Chondrocyte (in vitro differentiated cells): Measurements from ENCODE around the gene HMBS. TPM values are rescaled to one million over a fixed set of nuclear protein-coding genes. Genes with fewer than 3 reads are reported as not detected.

ENCODE experiments used
- DNase-seq: peaks from one replicate; pipeline ENCODE4 v3.0.0; 2021; ENCODE audit warnings: mixed read lengths, low spot score
- H3K27ac Mint-ChIP-seq: one replicate; pipeline ENCODE4 v1.8.0; 2021; ENCODE audit warnings: mild to moderate bottlenecking, moderate library complexity, mixed read lengths; ENCODE audit not compliant: unreplicated experiment
- H3K27me3 Mint-ChIP-seq: 2 replicates; pipeline ENCODE4 v1.8.0; 2021; ENCODE audit warnings: low read depth, mixed read lengths
- H3K36me3 Mint-ChIP-seq: 2 replicates; pipeline ENCODE4 v1.8.0; 2021; ENCODE audit warnings: low read depth, mixed read lengths
- H3K4me1 Mint-ChIP-seq: 2 replicates; pipeline ENCODE4 v1.8.0; 2021; ENCODE audit warnings: low read depth, mild to moderate bottlenecking, mixed read lengths
- H3K4me3 Mint-ChIP-seq: one replicate; pipeline ENCODE4 v1.8.0; 2021; ENCODE audit warnings: mild to moderate bottlenecking, moderate library complexity, mixed read lengths; ENCODE audit not compliant: unreplicated experiment
- H3K9me3 Mint-ChIP-seq: 2 replicates; pipeline ENCODE4 v1.8.0; 2021; ENCODE audit warnings: low read depth, mixed read lengths
- CTCF ChIP-seq: fragments of 200-600 bp; sonication (generic); IDR thresholded peaks from 2 replicates; pipeline ENCODE4 v1.5.0; 2021; ENCODE audit warnings: antibody characterized with exemption, mild to moderate bottlenecking, moderate library complexity
- total RNA-seq: library from RNA; stranded (reverse); gene quantifications from 3 replicates; pipeline ENCODE4 v1.2.1, GENCODE V29; 2021

HMBS gene
- total RNA-seq, 1 donor from 2014 or later = 16.1 TPM

GRCh38 chr11:119044708-119045107, 40.0 kb upstream of the HMBS start:
- peak; percentile 33 for TF ChIP-seq CTCF
- no peaks in the 10 kb centered on the region for H3K27me3 Mint-ChIP-seq
- no peak for DNase-seq
- H3K27ac Mint-ChIP-seq = no peak overlapping the region
- H3K9me3 Mint-ChIP-seq = no peaks in the 10 kb centered on the region
- peaks cover 30% of the 10 kb centered on the region for H3K36me3 Mint-ChIP-seq
- no peak overlapping the region for H3K4me3 Mint-ChIP-seq
- peaks cover 5% of the 10 kb centered on the region for H3K4me1 Mint-ChIP-seq

GRCh38 chr11:119046489-119046888, 38.2 kb upstream of the HMBS start:
- peaks cover 5% of the 10 kb centered on the region for H3K4me1 Mint-ChIP-seq
- H3K27ac Mint-ChIP-seq = no peak overlapping the region
- H3K9me3 Mint-ChIP-seq = no peaks in the 10 kb centered on the region
- H3K27me3 Mint-ChIP-seq = no peaks in the 10 kb centered on the region
- no peak overlapping the region for H3K4me3 Mint-ChIP-seq
- TF ChIP-seq CTCF = no peak
- peaks cover 39% of the 10 kb centered on the region for H3K36me3 Mint-ChIP-seq
- no peak for DNase-seq

DNA sequence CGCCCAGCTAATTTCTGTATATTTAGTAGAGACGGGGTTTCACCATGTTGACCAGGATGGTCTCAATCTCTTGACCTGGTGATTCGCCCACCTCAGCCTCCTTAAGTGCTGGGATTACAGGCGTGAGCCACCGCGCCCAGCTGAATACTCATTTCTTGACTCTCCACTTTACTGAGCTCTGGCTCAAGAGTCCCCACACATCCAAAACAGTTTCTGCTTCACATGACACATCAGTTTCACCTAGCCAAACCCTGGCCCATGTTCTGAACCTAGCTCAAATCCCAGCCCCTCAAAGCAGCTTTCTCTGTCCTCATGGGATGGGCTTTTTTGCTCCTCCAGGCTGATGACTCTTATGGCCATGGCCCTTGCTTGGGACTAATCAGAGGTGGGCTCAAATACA, 37.5 kb upstream of the HMBS start:
- Mint-ChIP-seq H3K4me1 (no peaks in the 10 kb centered on the region), H3K9me3 (no peaks in the 10 kb centered on the region), H3K27me3 (no peaks in the 10 kb centered on the region), H3K4me3 (no peak overlapping the region), H3K27ac (no peak overlapping the region), H3K36me3 (peaks cover 41% of the 10 kb centered on the region)
- DNase-seq = no peak
- no peak for TF ChIP-seq CTCF

- Mint-ChIP-seq H3K36me3 (peaks cover 52% of the 10 kb centered on the region), H3K4me1 (no peaks in the 10 kb centered on the region), H3K9me3 (no peaks in the 10 kb centered on the region), H3K27ac (no peak overlapping the region), H3K4me3 (no peak overlapping the region), H3K27me3 (no peaks in the 10 kb centered on the region)
- no peak for DNase-seq
- no peak for TF ChIP-seq CTCF
These were observed 36.0 kb upstream of the HMBS start for GRCh38 chr11:119048644-119049043.

DNA sequence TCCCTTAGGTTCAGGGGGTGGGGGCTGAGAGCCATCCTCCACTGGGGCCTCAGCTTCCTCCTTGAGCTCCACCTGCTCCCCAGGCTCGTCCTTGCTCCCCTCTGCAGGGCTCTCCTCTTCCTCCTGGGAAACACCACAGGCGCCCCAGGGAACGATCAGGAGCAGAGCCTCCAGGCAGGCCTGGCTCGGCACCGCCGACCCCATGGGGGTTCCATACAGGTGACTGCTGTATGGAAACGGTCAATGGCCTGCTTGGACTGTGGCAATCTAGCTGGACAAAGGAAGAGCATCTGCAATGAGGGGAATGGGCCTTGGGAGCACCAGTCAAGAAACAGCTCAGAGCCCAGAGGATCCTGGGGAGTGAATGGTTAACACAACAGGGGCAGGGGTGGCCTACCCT, 35.6 kb upstream of the HMBS start:
- no peaks in the 10 kb centered on the region for H3K4me1 Mint-ChIP-seq
- DNase-seq = no peak
- no peaks in the 10 kb centered on the region for H3K27me3 Mint-ChIP-seq
- H3K4me3 Mint-ChIP-seq = no peak overlapping the region
- no peak overlapping the region for H3K27ac Mint-ChIP-seq
- peaks cover 56% of the 10 kb centered on the region for H3K36me3 Mint-ChIP-seq
- no peak for TF ChIP-seq CTCF
- H3K9me3 Mint-ChIP-seq = no peaks in the 10 kb centered on the region
